Measurements from ENCODE around the gene ANGPTL2.
A peak's percentile ranks its signal among the peaks of the same experiment; 100 is the strongest.

The ANGPTL2 gene

DNA sequence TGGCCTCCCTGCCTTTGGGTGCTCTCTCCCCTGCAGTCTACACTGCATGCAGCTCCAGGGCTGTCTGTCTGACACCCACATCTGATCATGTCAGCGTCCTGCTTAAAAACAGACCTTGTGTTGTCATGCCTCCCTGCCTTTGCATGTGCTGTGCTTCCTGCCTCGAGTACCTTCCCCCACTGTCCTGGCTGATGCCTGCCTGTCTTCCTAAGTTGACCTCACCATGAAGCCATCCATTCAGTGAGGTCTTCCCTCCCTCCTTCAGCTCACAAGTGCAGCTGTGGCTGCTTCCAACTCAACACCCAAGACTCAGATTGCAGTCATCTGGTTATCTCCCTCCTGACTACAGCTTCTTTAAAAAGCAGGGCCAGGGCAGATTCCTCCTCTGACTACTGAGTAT, 5.5 kb downstream of the ANGPTL2 start:
- no peak for DNase-seq

DNA sequence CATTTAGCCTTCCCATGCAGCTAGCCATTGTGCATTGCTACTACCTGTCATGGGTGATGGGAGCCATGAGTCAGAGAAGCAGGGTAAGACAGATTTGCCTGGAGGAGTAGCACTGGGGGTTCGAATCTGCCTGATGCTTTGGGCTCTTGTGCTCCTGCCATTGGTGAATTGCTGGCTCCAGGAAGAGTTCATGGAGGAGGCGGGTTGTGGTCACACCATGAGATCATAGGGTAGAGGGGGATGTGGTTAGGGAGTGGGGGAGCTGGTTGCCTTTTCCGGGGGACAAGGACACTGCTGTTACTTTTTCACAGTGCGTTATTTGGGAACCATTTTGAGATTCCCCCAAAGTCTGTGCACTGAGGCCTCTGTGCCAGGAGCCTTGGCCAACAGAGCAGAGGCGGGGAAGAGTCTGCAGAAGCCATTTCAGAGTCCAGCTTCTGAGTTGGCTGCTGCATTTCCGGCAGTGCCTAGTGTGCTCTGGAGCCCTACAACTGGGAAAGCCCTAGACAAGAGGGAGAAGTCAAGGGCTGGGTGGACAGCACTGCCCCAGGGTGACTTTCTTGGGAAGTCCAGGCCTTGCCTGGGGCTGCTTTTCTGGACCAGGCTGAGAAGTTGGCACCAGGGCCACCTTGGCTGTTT, 6.2 kb downstream of the ANGPTL2 start:
- DNase-seq, result no peak

DNA sequence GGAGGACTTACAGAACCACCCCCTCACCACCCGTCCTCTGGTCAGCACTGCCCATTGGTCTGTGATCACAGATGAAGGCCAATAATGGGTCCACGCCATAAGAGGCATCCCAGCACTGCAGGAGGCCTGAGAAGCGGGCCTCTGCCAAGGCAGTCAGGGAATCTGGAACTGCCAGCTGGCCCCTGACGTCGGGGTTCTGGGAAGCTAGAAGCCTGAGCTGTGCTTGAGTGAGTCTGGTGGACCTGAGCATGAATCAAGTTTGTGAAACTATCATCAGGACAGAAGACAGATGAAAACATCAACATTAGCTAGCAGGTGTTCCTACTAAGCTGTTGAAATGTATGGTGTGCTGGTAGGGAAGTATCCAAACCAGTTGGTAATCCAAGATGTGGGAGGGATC, 7.8 kb downstream of the ANGPTL2 start:
- no peak for DNase-seq

DNA sequence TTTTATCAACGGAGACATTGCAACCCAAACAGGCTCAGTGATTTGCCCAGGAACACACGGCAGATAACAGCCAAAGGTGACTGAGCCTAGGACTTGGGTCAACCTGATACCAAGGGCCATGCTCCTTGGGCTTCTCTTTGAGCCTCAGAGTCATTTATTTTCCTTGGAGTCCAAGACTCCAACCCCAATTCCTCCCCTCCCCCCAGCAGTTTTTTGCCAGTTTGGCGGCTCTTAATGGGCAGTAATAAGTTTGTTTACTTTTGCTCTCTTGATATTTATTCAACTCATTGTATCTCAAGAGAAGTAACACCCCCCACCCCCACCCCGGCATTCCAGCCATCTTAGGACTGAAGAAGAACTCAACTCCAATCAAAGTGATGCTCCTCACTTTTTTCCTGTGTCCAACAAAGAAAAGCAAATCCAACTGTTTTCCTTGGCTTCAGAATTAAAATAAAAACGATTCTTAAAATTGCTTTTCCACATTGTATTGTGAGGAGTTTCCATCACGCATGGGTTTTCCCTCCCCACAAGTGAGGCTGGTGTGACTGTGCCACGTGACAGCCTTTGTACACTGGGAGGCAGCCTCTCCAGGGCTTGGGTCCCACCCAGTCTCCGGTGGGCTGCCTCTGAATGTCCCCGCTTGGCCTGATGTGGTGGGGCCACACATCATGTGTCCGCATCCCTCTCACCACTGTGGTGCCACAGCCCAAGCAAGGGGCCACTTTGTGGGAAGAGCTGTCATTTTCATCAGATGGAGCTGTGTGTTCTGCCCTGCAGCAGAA, 9.1 kb downstream of the ANGPTL2 start:
- DNase-seq, result no peak

DNA sequence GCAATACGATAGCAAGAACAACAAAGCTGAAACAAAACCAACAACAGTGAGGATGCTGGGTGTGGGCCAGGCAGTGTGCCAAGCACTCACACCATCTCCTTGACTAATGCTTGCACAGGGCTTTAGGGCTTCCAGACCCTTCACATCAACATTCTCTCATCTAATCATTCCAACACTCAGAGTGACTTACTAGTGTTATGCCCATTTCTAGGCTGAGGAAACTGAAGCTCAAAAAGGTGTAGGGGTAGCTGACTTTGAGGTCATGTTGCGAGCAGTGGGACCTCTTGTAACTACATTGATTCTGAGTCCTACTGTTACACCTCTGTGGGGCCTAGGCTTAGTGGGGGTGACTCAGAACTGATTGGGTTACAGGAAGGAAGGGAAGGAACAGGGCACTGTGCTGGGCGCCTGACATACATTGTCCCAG, 9.7 kb downstream of the ANGPTL2 start:
- no peak for DNase-seq

DNA sequence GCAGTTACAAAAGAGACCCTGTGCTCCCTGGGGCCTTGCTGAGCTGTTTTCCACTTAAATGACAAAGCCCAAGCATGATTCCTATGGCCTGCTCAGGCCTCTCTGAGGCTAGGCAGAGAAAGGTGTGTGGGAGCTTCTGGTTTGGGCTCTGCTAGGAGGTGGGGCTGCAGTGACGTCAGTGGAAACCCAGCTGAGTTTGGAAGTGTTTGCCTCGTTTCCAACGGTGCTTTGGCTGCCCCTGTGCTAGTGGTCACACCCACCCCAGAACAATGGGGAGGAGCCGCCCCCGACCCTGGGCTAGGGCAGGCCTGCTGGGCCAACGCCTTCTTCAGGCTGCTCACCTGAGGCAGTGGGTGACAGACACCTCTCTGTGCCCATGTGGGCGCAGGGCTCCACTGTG, 10.4 kb downstream of the ANGPTL2 start:
- DNase-seq, result no peak

DNA sequence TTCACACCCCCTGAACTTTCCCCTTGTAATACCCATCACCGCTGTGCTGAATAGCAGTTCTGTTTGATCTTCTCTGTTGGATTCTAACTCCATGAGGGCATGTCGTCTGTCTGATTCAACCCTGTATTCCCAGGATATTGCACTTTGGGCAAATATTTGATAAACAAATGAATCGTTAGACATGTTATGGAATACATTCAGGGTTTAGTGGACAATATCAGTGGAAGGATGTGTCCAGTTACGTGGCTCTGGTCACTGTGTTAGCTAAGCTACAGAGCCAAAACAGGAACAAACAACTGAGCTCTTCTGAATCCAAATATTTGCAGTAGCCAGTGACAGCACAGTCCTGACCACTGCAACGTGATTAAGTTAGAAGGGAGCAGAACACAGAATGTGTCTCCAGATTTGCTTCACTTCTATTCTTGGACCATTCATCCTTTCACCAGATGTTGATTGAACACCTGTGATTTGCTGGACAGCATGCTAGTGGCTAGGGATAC, 13.2 kb downstream of the ANGPTL2 start:
- DNase-seq, result no peak

DNA sequence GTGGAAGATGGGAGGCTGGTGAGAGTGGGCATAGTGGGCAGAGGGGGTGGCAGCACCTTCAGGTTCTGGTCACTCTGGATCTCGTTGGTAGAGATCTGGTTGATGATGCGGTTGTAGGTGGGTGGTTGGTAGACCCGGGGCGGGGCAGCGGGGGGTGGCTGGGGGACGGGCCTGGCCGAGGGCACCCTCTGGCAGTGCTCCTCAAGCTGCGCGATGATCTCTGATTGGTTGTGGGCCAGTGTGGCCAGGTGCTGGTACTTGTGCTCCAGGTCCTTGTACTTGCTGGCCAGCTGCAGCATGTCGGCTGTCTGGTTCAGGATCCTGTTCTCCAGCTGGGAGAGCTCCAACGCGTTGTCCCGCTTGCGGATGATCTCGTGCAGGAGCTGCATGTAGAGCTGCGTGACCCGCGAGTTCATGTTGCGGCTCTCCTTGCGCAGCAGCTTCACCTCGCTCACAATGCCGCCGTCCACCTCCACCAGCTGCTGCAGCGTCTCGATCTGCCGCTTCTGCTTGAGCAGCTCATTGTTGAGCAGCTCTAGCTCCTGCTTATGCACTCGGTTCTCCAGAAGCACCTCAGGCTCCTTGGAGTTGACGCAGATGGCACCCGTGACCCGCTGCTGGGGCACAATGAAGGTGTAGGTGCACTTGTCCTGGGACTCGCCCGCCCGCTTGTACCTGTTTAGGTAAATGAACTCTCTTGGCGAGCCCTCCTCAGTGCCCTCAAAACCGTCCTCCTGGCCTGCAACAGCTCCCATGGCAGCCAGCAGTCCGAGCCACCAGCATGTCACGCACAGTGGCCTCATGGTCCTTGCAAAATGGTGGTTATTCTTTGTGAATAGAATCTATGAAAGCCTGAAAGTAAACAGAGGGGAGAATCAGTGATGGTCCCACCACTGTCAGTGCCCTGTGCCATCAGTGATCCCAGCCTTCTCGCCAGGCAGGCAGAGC, 14.2 kb downstream of the ANGPTL2 start:
- DNase-seq, result no peak

DNA sequence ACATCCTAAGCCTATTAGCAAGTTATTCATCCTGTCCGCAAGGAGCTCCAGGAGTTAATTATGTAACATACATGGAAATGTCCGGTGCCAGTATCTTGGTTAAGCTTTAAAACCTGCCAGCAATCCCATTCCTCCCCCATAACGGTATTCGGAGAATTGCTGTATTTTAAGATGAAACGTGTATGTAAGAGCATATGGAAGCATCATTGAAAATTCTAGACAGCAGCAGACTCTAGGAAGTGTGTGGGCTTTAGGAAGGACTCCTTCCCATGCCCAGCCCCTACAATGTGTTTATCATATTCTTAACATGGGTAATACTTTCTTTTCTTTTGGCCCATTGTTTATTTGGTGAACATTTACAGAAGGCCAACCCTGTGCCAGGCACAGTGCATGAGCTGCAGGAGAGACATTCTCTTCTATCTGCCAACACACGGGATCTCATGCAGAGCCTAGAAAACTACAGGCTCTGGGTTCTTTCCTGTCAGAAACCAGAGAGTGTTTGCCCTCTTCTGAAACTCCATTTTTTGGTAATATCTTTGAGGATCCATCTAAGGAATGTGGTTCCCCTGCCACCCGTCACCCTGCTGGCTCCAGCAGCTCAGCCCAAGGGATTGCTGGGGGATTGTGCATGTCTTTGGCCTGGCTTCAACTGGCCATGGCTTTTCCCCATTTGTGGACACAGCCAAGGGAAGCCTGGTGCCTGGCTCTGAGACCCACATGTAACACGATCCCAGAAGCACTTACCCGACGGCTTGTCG, 15.1 kb downstream of the ANGPTL2 start:
- DNase-seq, result no peak

DNA sequence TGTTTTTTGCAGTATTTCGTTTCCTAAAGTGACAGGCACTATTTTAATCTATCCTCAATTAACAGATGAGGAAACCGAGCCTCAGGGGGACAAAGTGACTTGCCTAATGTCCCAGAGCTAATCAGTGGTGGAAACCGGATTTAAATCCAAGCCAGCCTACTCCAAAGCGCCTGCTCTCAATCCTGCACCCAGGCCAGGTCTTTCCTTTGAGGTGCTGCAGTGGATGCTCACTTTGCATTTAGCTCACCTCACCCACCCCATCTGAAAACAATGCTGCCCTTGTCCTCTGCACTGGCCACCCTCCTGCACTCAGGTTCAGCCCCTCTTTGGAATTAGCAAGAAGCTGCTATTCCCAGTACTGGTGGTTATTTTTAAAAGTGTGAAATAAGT, 16.0 kb downstream of the ANGPTL2 start:
- no peak for DNase-seq

DNA sequence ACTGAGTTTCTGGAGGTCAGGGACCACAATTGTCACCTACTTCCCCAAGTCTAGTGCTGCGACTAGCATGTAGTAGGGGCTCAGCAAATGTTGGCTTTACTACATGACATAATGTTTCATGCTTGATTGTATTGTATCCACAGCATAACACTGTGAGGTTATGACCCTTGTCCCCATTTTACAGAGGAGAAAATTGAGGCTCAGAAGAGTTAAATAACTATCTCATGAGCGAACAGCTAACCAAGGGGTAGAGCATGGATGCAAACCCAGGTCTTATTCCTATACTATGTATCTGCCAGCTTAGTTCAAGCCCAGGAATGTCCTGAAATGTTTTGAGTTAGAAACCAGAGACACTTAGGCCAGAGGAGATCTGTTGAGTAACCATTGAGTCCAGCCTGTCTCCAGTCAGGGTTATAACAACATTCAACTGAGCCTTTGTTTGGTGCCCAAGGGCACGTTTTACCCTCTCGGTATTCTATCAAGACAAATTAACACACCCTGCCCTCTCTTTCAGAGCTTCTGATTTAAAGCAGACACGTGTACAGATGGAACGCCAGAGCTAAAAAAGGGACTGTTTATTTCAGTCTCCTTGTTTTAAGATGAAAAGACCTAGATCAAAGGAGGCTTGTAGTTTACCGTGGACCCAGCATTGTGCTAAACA, 16.5 kb downstream of the ANGPTL2 start:
- no peak for DNase-seq

DNA sequence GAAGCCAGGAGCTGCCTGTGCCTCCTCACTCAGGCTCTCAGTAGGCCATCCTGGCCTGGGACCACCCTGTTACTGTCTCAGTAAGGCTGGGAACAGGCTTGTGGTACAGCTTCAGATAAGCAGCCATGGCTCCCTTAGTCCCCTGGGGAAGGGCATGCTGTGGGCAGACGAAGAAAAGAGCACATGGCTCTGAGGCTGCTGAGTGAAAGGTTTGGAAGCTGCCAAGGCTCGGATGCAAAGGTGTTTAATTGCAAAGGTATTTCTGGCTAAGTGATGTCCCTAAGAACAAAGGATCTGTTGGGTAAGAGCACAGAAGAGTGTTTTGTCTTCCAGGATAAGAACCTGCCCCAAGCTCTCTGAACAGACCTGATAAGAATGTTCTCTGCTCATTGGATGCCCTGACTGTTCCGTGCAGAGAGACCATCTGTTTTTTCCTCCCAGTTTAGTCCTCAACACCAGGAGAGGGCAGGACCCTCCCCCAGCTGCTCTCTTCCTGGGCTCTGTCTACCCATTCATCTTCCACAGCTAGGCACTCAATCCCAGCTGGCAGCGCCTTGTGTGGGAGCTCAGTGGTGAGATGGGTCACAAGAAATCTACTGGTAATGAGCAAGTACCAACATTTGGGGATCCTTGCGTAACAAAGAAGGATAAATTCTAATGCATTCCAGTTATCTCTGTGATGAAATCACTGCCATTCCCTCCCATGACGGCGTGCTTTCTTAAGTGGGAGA, 17.7 kb downstream of the ANGPTL2 start:
- DNase-seq, result peak; percentile 69

DNA sequence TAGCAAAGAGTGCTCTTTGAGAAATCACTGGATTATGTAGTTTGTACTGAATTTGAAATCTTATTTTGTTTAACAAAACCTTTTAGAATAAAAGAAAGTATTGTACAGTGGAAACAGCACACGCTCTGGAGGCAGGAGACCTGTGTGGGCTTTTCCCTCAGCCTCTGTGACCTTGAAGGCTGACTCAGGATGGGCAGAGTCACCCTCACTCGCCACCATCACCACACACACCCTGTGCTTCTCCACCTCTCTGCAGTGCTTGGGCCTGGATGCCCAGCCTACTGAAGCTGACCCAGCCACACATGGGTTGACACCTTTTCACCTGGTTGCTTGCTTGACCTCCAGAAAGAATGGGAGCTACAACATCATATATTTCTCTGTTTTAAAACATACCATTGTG, 19.6 kb downstream of the ANGPTL2 start:
- DNase-seq, result no peak

DNA sequence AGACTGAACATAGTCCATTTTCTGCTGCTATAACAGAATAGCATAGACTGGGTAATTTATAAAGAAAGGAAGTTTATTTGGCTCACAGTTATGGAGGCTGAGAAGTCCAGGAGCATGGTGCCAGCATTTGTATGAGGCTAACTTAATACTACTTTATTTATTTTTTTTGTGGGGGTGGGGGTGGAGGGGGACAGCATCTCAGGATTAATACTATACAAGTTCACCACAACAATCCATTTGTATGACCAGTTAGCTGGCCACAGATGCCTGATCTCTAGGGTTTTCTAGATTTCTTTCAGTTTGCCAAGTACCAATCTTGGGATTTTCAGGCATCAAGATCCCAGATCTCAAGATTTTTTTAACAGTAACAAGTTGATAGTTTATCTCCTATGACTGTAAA, 20.3 kb downstream of the ANGPTL2 start:
- no peak for DNase-seq

DNA sequence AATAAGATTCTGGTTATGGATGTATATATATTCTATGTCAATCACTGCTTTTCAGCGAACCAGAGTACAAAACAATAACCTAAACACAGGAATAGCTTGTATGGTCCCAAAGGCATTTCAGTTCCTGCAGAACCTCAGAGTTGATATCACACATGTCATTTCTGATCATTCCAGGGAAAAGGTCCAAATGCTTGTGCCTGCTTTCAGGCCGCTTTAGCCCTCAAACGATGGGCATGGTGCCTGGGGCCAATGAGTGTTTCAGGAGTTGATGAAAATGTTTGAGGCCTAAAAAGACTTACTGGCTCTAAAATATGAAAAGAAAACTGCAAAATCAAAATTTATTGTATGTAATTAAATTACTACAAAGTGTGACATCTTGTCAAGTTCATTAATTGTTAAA, 22.8 kb downstream of the ANGPTL2 start:
- DNase-seq, result no peak

DNA sequence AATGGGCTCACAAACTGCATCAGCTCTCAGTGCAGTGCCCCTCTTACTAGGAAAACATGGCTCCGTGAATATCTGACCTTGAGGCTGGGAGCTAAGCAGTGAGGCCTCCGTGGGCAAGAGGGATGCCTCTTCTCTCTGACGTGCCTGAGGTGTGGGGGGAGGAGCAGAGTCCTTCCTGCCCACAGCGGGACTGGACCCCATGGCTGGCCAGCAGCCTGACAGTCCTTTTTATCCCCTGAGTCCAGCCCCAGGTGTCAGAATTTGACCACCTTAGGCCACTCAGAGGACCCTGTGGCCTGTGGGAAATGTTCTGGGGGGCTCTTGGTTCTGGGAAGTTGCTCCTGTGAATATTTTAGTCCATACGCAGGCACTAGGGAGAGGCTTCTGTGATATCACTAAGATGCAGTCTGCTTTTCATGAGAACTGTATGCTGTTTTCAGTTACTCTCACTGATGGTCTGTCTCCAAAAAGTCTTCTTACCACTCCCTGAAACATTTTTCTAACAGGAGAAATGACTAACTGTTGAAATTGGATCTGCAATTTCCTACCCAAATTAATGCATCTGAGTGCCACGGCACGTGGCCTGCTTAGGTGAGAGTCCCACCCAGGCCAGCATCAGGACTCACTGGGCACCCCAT, 23.4 kb downstream of the ANGPTL2 start:
- no peak for DNase-seq

DNA sequence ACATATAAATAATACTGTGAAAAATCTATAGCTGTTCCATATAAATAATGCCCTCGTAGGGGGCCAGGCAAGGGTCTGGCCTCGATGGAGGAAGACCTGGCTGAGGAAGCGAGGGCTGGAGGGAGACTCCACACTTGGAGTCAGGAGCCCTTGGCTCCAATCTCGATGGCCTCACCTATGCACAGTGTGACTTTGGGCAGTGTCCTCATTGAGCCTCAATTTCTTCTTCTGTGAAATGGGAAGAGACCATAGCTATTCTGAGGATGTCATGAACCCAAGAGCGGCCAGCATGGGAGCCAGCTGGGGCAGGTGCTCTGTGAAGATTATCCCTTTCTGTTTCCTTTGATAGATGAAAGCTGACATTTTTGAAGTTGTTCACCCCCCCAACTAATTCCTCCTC, 24.8 kb downstream of the ANGPTL2 start:
- no peak for DNase-seq

DNA sequence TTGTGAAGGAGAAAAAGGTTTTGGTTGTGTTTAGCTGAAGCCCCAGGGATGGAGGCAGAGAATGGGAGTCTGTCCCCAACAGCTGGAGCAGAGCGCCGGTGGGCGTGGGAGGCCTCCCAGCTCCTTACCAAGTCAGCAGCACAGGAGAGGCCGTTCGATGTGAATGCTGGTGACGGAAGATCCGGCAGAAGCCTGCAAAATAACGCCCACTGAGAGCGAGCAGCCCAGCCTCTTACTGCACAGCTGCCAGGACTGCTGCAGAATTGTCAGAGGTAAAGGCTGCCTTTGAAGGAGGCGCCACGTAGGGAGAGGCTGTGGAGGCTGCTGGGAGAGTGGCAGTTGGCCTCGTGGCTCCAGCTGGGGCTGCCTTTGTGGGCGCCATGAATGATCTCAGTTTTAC, 26.2 kb downstream of the ANGPTL2 start:
- DNase-seq, result no peak

DNA sequence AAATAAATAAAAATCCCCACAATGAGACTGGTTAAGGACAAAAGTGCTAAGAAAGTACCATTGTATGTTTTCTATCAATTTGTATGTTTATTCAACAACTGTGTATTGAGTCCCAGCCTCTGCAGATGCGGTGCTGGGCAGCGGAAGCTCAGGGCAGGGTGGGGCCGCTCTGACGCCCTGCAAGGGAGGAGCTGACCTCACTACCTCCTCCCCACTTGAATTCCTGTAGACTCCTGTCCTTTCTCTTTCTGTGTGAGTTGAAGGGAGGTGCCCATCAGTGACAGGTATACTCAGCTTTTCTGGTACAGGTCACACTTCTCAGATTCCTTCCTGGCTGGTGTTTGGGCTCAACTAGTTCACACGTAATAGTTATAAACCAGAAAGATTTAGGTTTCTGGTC, 27.0 kb downstream of the ANGPTL2 start:
- no peak for DNase-seq

DNA sequence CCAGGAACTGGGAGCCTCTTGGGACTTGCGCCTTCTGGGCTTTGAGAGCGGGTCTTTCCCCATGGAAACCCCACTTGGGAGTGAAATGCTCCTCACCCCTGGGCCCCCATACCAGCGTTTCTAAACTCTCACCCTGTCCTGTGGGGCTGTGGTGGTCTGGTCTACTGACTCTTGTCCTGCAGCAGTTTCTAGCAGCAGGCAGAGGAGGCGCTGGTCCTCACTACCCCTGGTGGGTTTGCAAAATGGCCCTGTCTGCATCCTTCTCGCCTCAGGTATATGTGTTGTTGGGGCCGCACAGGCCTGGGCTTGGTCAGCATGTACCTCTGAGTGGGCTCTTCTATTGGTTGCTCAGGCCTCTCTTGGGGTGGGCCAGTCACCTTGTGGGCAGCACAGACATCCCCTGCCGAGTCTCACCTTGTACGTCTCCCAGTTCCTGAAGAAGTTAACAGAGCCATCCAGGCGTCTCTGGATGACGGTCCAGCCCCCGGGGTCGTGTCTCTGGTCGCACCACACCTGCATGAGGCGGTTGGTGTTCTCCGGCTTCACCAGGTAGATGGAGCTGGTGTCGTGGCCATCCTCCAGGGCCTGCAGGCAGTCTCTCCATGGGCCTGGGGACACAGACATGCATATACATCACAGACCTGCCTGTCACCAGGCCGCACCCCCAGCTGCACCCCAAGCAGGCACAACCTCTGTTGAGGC, 29.0 kb downstream of the ANGPTL2 start:
- no peak for DNase-seq
